Peyer's patch (tissue), 4 donors: Measurements from ENCODE around the gene MAP3K21. TPM values are rescaled to one million over a fixed set of nuclear protein-coding genes. Genes with fewer than 3 reads are reported as not detected.

ENCODE experiments used
- DNase-seq, 3 donors: peaks; one replicate each; pipeline ENCODE4 v3.0.0-alpha.2; 2017 to 2019
- H3K27ac ChIP-seq, 4 donors: fragments of 200-600 bp; sonication (generic); one replicate each; pipeline ENCODE4 v1.5.1; 2016 to 2019
- H3K27me3 ChIP-seq, 2 donors: fragments of 200-600 bp; sonication (generic); one replicate each; pipeline ENCODE4 v1.5.1; 2019
- H3K36me3 ChIP-seq, 3 donors: fragments of 200-600 bp; sonication (generic); one replicate each; pipeline ENCODE4 v1.5.1; 2016 to 2019
- H3K4me1 ChIP-seq, 4 donors: fragments of 200-600 bp; sonication (generic); one replicate each; pipeline ENCODE4 v1.5.1; 2016 to 2019
- H3K4me3 ChIP-seq, 4 donors: fragments of 200-600 bp; sonication (generic); 1 replicate in 3 of 4; 2 replicates in 1 of 4; pipeline ENCODE4 v1.5.1; 2016 to 2019; ENCODE audit warnings: mild to moderate bottlenecking in 1 of 4
- H3K9me3 ChIP-seq, 4 donors: fragments of 200-600 bp; sonication (generic); one replicate each; pipeline ENCODE4 v1.5.1; 2016 to 2019; ENCODE audit warnings: mild to moderate bottlenecking in 1 of 4
- POLR2A ChIP-seq, 2 donors: fragments of 450-650 bp; IDR thresholded peaks; one replicate each; pipeline ENCODE4 v1.5.1; 2017; ENCODE audit warnings: antibody characterized with exemption in 2 of 2, mild to moderate bottlenecking in 2 of 2, moderate library complexity in 2 of 2
- total RNA-seq, 4 donors: library from RNA; depleted of rRNA; stranded (reverse); fragments of >200 nt; gene quantifications; one replicate each; pipeline ENCODE4 v1.1.0, GENCODE V29; 2016
- TF ChIP-seq, protein P1 (sequence below), 6 experiments: fragments of 450-650 bp in 4 of 6; fragments of 200-600 bp in 2 of 6; sonication (generic) in 1 of 6; IDR thresholded peaks; one replicate each; pipeline ENCODE4 v1.5.1; 2017 to 2019; ENCODE audit warnings: antibody characterized with exemption in 6 of 6, mild to moderate bottlenecking in 3 of 6, moderate library complexity in 1 of 6

MAP3K21 gene
- total RNA-seq, 4 donors from 2014 or later: 14.9 to 54.4 (median 34.2) TPM

GRCh38 chr1:233406994-233407631 lies 79.6 kb downstream of the MAP3K21 start:
- TF ChIP-seq POLR2A (IDR thresholded peaks at IDR 0.05): no peak
- TF ChIP-seq, protein P1, sequence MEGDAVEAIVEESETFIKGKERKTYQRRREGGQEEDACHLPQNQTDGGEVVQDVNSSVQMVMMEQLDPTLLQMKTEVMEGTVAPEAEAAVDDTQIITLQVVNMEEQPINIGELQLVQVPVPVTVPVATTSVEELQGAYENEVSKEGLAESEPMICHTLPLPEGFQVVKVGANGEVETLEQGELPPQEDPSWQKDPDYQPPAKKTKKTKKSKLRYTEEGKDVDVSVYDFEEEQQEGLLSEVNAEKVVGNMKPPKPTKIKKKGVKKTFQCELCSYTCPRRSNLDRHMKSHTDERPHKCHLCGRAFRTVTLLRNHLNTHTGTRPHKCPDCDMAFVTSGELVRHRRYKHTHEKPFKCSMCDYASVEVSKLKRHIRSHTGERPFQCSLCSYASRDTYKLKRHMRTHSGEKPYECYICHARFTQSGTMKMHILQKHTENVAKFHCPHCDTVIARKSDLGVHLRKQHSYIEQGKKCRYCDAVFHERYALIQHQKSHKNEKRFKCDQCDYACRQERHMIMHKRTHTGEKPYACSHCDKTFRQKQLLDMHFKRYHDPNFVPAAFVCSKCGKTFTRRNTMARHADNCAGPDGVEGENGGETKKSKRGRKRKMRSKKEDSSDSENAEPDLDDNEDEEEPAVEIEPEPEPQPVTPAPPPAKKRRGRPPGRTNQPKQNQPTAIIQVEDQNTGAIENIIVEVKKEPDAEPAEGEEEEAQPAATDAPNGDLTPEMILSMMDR (IDR thresholded peaks at IDR 0.05): no peak
- Histone ChIP-seq H3K4me3 (no peak overlapping the region), H3K36me3 (no peaks in the 10 kb centered on the region), H3K27me3 (no peaks in the 10 kb centered on the region), H3K9me3 (no peaks in the 10 kb centered on the region), H3K27ac (no peak overlapping the region), H3K4me1 (no peaks in the 10 kb centered on the region)
- DNase-seq: no peak

GRCh38 chr1:233409540-233409939 lies 82.0 kb downstream of the MAP3K21 start:
- Histone ChIP-seq H3K27me3 (no peaks in the 10 kb centered on the region), H3K4me3 (no peak overlapping the region), H3K4me1 (no peaks in the 10 kb centered on the region), H3K27ac (no peak overlapping the region), H3K9me3 (no peaks in the 10 kb centered on the region), H3K36me3 (no peaks in the 10 kb centered on the region)
- TF ChIP-seq POLR2A (IDR thresholded peaks at IDR 0.05): no peak
- TF ChIP-seq, protein P1 (IDR thresholded peaks at IDR 0.05): no peak
- no peak for DNase-seq

DNA sequence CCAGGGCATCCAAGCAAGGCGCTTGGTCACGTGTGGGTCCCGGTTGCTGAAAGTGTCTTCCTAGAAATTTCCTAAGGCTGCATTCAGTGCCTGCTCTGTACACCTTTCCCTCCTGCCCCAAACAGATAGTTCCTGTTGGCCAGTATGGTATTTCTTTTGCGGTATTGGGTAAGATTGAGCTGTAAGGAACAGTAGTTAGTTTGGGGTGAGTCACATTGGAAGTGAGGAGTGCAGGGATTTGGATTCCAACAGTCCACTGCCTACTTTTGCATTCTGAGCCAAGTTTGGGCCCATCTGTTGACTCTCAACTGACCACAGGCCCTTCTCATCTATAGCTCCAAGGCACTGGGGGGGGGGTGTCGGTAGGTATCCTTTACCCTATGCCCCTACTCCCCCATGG lies 83.4 kb downstream of the MAP3K21 start:
- Histone ChIP-seq H3K27me3 (no peaks in the 10 kb centered on the region), H3K4me3 (no peak overlapping the region), H3K27ac (no peak overlapping the region), H3K36me3 (no peaks in the 10 kb centered on the region), H3K9me3 (no peaks in the 10 kb centered on the region), H3K4me1 (no peaks in the 10 kb centered on the region)
- no peak for TF ChIP-seq POLR2A (IDR thresholded peaks at IDR 0.05)
- TF ChIP-seq, protein P1 (IDR thresholded peaks at IDR 0.05): no peak
- no peak for DNase-seq

DNA sequence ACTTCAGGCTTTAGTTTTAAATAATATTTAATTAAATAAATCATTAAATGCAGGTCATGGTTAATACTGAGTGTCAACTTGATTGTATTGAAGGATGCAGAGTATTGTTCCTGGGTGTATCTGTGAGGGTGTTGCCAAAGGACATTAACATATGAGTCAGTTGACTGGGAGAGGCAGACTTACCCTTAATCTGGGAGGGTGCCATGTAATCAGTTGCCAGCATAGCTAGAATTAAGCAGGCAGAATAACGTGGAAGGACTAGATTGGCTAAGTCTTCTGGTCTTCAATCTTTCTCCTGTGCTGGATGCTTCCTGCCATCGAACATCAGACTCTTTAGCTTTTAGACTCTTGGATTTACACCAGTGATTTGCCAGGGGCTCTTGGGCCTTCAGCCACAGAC lies 85.3 kb downstream of the MAP3K21 start:
- Histone ChIP-seq H3K36me3 (no peaks in the 10 kb centered on the region), H3K9me3 (no peaks in the 10 kb centered on the region), H3K4me3 (no peak overlapping the region), H3K27ac (no peak overlapping the region), H3K27me3 (no peaks in the 10 kb centered on the region), H3K4me1 (no peaks in the 10 kb centered on the region)
- DNase-seq: no peak
- no peak for TF ChIP-seq POLR2A (IDR thresholded peaks at IDR 0.05)
- TF ChIP-seq, protein P1 (IDR thresholded peaks at IDR 0.05): no peak

DNA sequence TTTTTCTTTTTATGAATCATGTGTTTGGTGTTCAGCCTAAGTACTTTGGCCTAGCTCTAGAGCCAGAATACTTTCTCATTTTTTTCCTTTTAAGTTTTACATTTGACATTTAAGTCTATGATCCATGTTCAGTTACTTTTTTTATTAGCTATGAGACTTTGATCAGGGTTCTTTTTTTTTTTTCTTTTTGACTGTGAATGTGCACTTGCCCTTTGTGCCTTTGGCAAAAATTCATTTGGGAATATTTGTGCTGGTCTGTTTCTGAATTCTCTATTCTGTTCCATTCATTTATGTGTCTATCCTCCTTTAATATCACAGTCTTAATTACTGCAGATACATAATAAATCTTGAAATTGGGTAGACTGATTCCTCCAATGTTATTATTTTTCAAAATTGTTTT lies 93.8 kb downstream of the MAP3K21 start:
- Histone ChIP-seq H3K27me3 (no peaks in the 10 kb centered on the region), H3K27ac (no peak overlapping the region), H3K36me3 (no peaks in the 10 kb centered on the region), H3K9me3 (no peaks in the 10 kb centered on the region), H3K4me3 (no peak overlapping the region), H3K4me1 (no peaks in the 10 kb centered on the region)
- TF ChIP-seq, protein P1 (IDR thresholded peaks at IDR 0.05): no peak
- no peak for TF ChIP-seq POLR2A (IDR thresholded peaks at IDR 0.05)
- no peak for DNase-seq

GRCh38 chr1:233424779-233425178 lies 97.3 kb downstream of the MAP3K21 start:
- H3K36me3 ChIP-seq: no peaks in the 10 kb centered on the region
- no peak for DNase-seq
- H3K4me1 ChIP-seq: no peaks in the 10 kb centered on the region
- no peak overlapping the region for H3K4me3 ChIP-seq
- H3K27ac ChIP-seq: no peak overlapping the region
- no peaks in the 10 kb centered on the region for H3K9me3 ChIP-seq
- H3K27me3 ChIP-seq: no peaks in the 10 kb centered on the region
- TF ChIP-seq POLR2A (IDR thresholded peaks at IDR 0.05): no peak
- TF ChIP-seq, protein P1 (IDR thresholded peaks at IDR 0.05): peak in 2 of 6 experiments; percentile 6 to 7
